Activated CD8-positive, alpha-beta T cell treated with anti-CD3 and anti-CD28 coated beads for 36 hours (primary cell): ENCODE measurements around the gene ACSF3. TPM values are rescaled to one million over a fixed set of nuclear protein-coding genes. Genes with fewer than 3 reads are reported as not detected.

Source experiments
- ATAC-seq: fragments of 200-7000 bp; cut with Tn5 transposase; one replicate; pipeline ENCODE4 v1.10.0; 2021; ENCODE audit warnings: mild to moderate bottlenecking, moderate library complexity
- CTCF ChIA-PET: fragments of 350-600 bp; sonication (Branson Sonifier 250); formaldehyde crosslinking; loops from one replicate; lab custom pipeline; 2021; ENCODE audit warnings: antibody characterized with exemption; lab: Charles Lee
- POLR2A ChIA-PET: fragments of 350-600 bp; sonication (Branson Sonifier 250); formaldehyde crosslinking; loops from one replicate; lab custom pipeline; 2021; ENCODE audit warnings: antibody characterized with exemption; lab: Charles Lee
- DNase-seq: peaks from one replicate; pipeline ENCODE4 v3.0.0-alpha.2; 2020
- H3K27ac Mint-ChIP-seq: one replicate; pipeline ENCODE4 v1.8.0; 2021; ENCODE audit warnings: mild to moderate bottlenecking, mixed read lengths
- H3K27me3 Mint-ChIP-seq: one replicate; pipeline ENCODE4 v1.8.0; 2021; ENCODE audit warnings: mixed read lengths
- H3K36me3 Mint-ChIP-seq: one replicate; pipeline ENCODE4 v1.8.0; 2021; ENCODE audit warnings: low read depth, mixed read lengths
- H3K4me1 Mint-ChIP-seq: one replicate; pipeline ENCODE4 v1.8.0; 2021; ENCODE audit warnings: low read depth, mixed read lengths
- H3K4me3 Mint-ChIP-seq: one replicate; pipeline ENCODE4 v1.8.0; 2021; ENCODE audit warnings: mild to moderate bottlenecking, moderate library complexity, mixed read lengths
- H3K9me3 Mint-ChIP-seq: one replicate; pipeline ENCODE4 v1.8.0; 2021; ENCODE audit warnings: mixed read lengths
- intact Hi-C: fragments of 100-400 bp; cut with micrococcal nuclease; formaldehyde crosslinking; loops from one replicate; pipeline ENCODE4 v1.10.0; 2022
- total RNA-seq, 2 experiments: library from RNA; stranded (reverse); gene quantifications; one replicate each; pipeline ENCODE4 v1.2.3, GENCODE V29; 2021
- TF ChIP-seq, protein P1 (sequence below): fragments of 200-600 bp; IDR thresholded peaks from one replicate; pipeline ENCODE4 v1.8.0; 2022; ENCODE audit warnings: antibody characterized with exemption, mild to moderate bottlenecking

Gene ACSF3
- total RNA-seq, 2 experiments from 2014 or later: 44.6 to 45.9 TPM

- Mint-ChIP-seq H3K36me3 (no peaks in the 10 kb centered on the region), H3K27ac (no peak overlapping the region), H3K9me3 (no peaks in the 10 kb centered on the region), H3K4me3 (no peak overlapping the region), H3K4me1 (peaks cover 9% of the 10 kb centered on the region), H3K27me3 (peaks cover 2% of the 10 kb centered on the region)
- ChIA-PET POLR2A (interaction anchor here (1.3 to 1.6 kb wide), 2 partner anchors 13 to 362 kb away, joined by 3 read pairs; no protein-coding TSS in a partner anchor), CTCF (no interaction called here)
- DNase-seq (no peak), ATAC-seq (no peak)
- intact Hi-C loops: loop anchor here (10.0 kb wide), 1 partner anchor 350 kb away; no protein-coding TSS in a partner anchor
- TF ChIP-seq, protein P1, sequence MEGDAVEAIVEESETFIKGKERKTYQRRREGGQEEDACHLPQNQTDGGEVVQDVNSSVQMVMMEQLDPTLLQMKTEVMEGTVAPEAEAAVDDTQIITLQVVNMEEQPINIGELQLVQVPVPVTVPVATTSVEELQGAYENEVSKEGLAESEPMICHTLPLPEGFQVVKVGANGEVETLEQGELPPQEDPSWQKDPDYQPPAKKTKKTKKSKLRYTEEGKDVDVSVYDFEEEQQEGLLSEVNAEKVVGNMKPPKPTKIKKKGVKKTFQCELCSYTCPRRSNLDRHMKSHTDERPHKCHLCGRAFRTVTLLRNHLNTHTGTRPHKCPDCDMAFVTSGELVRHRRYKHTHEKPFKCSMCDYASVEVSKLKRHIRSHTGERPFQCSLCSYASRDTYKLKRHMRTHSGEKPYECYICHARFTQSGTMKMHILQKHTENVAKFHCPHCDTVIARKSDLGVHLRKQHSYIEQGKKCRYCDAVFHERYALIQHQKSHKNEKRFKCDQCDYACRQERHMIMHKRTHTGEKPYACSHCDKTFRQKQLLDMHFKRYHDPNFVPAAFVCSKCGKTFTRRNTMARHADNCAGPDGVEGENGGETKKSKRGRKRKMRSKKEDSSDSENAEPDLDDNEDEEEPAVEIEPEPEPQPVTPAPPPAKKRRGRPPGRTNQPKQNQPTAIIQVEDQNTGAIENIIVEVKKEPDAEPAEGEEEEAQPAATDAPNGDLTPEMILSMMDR: no peak
Measured at GRCh38 chr16:89174877-89175276, 81.2 kb downstream of the ACSF3 start.

GRCh38 chr16:89175280-89176146, 81.9 kb downstream of the ACSF3 start:
- DNase-seq (no peak), ATAC-seq (no peak)
- intact Hi-C loops: loop anchor here (10.0 kb wide), 1 partner anchor 351 kb away; no protein-coding TSS in a partner anchor
- ChIA-PET POLR2A (interaction anchor here (1.6 kb wide), 1 partner anchor 12 kb away, joined by 3 read pairs; no protein-coding TSS in a partner anchor), CTCF (no interaction called here)
- no peaks in the 10 kb centered on the region for H3K36me3 Mint-ChIP-seq
- H3K27me3 Mint-ChIP-seq: peaks cover 2% of the 10 kb centered on the region
- H3K4me3 Mint-ChIP-seq: no peak overlapping the region
- H3K9me3 Mint-ChIP-seq: no peaks in the 10 kb centered on the region
- H3K27ac Mint-ChIP-seq: no peak overlapping the region
- TF ChIP-seq, protein P1: no peak
- H3K4me1 Mint-ChIP-seq: peaks cover 5% of the 10 kb centered on the region

- POLR2A ChIA-PET: interaction anchor here (1.6 kb wide), 1 partner anchor 12 kb away, joined by 3 read pairs; no protein-coding TSS in a partner anchor
- Mint-ChIP-seq H3K4me3 (no peak overlapping the region), H3K36me3 (no peaks in the 10 kb centered on the region), H3K4me1 (no peaks in the 10 kb centered on the region), H3K9me3 (no peaks in the 10 kb centered on the region), H3K27me3 (no peaks in the 10 kb centered on the region), H3K27ac (no peak overlapping the region)
- intact Hi-C loops: loop anchor here (10.0 kb wide), 1 partner anchor 351 kb away; no protein-coding TSS in a partner anchor
- TF ChIP-seq, protein P1: no peak
- DNase-seq: no peak
- ATAC-seq: no peak
- CTCF ChIA-PET: interaction anchor here (0.9 kb wide), 1 partner anchor 9 kb away, joined by 4 read pairs; no protein-coding TSS in a partner anchor
Measured at GRCh38 chr16:89176147-89176690, 82.6 kb downstream of the ACSF3 start.

DNA sequence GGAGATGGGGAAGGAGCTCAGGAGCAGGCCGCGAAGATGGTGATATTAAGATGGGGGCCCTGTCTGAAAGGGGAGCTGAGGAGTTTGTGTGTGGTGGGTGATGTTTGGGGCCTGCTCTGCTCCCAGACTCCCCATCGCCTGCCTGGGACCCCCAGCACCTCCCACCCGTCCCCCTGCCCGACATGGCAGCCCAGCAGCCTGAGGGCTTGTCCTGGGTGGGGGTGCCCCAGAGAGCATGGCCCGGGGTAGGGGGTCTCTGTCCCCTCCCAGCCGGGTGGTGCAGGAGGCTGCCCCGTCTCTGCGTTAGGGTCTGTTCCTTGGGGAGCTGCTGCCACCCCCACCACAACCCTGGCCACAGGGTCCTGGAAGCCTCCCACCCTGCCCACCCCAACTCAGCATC, 83.1 kb downstream of the ACSF3 start:
- intact Hi-C loops: loop anchor here (10.0 kb wide), 1 partner anchor 352 kb away; no protein-coding TSS in a partner anchor
- Mint-ChIP-seq H3K9me3 (no peaks in the 10 kb centered on the region), H3K27ac (no peak overlapping the region), H3K36me3 (no peaks in the 10 kb centered on the region), H3K27me3 (no peaks in the 10 kb centered on the region), H3K4me1 (no peaks in the 10 kb centered on the region), H3K4me3 (no peak overlapping the region)
- DNase-seq (no peak), ATAC-seq (no peak)
- POLR2A ChIA-PET: interaction anchor here (0.6 to 1.2 kb wide), 2 partner anchors 10 to 64 kb away, joined by 3 to 5 read pairs; no protein-coding TSS in a partner anchor
- TF ChIP-seq, protein P1: no peak
- CTCF ChIA-PET: interaction anchor here (0.9 kb wide), 1 partner anchor 9 kb away, joined by 4 read pairs; no protein-coding TSS in a partner anchor
